ENCODE measurements around the gene OR6J1. TPM values are rescaled to one million over a fixed set of nuclear protein-coding genes. Genes with fewer than 3 reads are reported as not detected.

OR6J1 gene
- polyA plus RNA-seq, 10 donors, result 0.07 to 0.22 (median 0.10) TPM

GRCh38 chr14:22606380-22606779, 37.8 kb downstream of the OR6J1 start:
- DNase-seq, result no peak

DNA sequence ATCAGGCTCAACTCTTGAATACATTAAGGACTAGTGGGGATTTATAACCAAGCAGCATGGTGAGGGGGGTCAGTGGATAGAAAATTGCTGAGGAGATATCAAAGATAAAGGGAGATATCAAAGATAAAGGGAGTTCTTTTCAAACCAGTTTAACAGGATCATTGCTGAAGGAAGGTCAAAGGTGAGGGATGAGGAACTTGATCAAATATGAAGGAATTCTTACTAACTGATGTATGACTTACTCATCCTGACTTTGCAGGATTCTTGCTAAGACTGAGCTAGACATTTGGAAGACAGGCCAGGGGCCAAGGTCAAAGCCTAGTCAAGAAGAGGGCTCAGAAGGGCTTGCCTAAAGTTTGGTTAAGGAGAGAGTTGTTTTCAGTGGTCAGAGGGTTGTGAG, 41.3 kb downstream of the OR6J1 start:
- no peak for DNase-seq

DNA sequence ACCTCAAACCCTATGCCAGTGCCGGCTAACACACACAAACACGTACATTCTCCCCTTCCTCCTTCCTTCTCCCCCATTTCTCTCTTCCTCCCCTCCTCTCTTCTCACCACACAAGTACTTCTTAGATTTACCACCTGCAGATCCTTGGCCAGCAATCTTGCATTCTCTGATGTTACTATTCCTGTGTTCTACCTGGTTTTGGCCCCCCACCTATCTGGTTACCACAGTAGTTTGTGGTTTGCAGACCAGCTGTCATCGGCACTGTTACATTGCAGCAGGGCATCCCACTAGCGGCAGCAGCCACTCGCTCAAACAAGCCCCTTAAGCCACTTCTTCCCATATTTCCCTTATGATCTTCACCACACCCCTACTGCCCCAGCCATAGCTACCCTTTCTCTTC, 42.2 kb downstream of the OR6J1 start:
- no peak for DNase-seq

- no peak for DNase-seq
Measured at GRCh38 chr14:22601456-22601855, 42.7 kb downstream of the OR6J1 start.

- no peak for DNase-seq
Measured at GRCh38 chr14:22600027-22600426, 44.1 kb downstream of the OR6J1 start.

- no peak for DNase-seq
Measured at GRCh38 chr14:22599349-22599748, 44.8 kb downstream of the OR6J1 start.

DNA sequence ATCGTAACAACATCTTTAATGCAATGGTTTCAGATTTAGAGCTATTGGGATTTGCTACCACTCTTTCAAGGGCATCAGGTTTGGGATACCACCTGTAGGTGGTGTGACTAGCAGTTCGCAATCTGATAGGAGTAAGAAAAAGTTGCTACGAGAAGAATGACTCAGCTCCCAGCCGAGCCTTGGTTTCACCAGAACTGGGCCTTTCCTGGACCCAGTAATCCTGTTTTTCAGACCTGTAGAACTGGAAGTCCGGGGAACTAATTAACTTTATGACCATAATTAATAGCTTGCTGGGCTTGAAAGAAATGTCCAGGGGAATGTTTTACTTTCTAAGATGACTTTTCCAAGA, 45.3 kb downstream of the OR6J1 start:
- DNase-seq, result peak in 1 of 3 donors; percentile 19

DNA sequence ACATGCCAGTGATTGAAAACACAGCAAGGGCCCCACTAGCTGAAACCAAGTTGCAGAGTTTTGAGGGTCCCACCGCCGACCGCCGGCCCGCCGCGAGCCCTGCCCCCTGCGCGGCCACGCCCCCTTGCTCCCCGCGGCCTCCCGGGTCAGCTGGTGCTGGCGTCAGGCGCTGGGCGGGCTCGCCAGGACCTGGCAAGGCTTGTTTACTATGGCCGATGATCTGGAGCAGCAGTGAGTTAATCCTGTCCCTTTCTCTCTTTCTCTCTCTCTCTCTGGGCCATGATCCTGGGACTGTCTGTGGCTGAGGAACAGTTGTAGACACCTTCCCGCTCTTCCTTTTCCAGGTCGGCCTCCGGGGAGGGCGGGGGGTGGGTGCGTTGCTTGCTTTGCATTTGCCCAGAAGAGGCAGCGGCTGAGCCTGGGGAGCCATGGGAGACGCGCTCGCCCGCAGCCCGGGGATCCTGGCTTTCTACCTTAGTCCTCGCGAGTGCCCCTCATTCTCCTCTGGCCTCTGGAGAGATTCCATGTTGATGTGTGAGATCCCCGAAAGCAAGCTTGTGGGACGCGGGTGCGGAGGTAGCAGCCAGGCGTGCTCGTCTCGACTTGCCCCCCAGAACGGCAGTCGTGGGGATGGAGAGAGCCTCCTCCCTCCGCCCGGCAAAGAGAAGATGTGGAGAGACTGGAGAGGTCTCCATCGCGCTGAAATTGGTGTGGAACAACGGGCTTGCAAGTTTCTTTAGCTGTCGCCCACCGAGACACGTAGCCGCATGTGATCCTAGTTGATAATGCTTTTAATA, 45.9 kb downstream of the OR6J1 start, which contains the start of gene ABHD4:
TSS of gene ABHD4 (plus strand) at position 202 of the 797 bp plus-strand sequence. CDS start at position 209, 7 bp downstream.
- DNase-seq, result peak; percentile 74 to 95 (median 88)

GRCh38 chr14:22597771-22598098, 46.4 kb downstream of the OR6J1 start:
- DNase-seq, result no peak

DNA sequence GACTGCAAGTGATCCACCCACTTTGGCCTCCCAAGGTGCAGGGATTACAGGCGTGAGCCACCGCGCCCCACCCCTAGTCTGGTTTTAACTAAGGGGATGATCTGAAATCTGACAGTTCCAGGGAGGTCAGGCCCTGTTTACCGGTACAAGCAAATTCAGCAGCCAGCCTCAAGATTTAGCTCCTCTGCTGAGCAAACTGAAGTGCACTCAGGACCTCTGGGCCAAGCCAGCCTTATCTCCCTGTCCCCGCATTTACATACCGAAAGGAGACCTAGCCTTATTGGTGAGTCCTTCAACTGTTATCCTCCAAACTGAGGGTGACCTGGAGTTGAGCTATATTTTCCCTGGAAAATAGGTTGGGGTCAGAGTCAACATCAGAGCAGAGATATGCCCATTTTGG, 46.9 kb downstream of the OR6J1 start:
- no peak for DNase-seq

DNA sequence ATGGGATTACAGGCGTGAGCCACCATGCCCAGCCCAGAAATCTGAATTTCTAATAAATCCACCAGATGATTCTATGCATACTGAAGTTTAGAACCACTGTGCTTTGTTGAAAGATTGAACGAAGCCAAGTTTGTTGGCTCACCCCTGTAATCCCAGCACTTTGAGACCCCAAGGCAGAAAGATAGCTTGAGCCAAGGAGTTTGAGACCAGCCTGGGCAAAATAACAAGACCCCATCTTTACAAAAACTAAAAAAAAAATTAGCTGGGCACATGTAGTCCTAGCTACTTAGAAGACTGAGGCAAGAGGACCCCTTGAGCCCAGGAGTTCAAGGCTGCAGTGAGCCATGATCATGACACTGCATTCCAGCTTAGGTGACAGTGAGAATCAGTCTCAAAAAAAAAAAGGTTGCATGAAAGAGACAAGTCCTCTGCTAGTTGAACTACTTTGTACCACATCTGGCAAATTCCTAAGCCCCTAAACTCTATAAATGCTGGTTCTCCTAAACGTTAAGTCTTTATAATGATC, 47.7 kb downstream of the OR6J1 start:
- no peak for DNase-seq

- DNase-seq, result no peak
Measured at GRCh38 chr14:22594156-22594716, 49.9 kb downstream of the OR6J1 start.

GRCh38 chr14:22593601-22594000, 50.6 kb downstream of the OR6J1 start:
- no peak for DNase-seq

- no peak for DNase-seq
Measured at GRCh38 chr14:22593189-22593588, 51.0 kb downstream of the OR6J1 start.

GRCh38 chr14:22589096-22589839, 54.9 kb downstream of the OR6J1 start, which contains the start of gene DAD1:
Gene DAD1 (minus strand): TSS chr14:22589224. CDS start chr14:22589157, 67 bp downstream.
- DNase-seq, result peak; percentile 100

GRCh38 chr14:22588526-22589095, 55.5 kb downstream of the OR6J1 start:
- DNase-seq, result no peak

DNA sequence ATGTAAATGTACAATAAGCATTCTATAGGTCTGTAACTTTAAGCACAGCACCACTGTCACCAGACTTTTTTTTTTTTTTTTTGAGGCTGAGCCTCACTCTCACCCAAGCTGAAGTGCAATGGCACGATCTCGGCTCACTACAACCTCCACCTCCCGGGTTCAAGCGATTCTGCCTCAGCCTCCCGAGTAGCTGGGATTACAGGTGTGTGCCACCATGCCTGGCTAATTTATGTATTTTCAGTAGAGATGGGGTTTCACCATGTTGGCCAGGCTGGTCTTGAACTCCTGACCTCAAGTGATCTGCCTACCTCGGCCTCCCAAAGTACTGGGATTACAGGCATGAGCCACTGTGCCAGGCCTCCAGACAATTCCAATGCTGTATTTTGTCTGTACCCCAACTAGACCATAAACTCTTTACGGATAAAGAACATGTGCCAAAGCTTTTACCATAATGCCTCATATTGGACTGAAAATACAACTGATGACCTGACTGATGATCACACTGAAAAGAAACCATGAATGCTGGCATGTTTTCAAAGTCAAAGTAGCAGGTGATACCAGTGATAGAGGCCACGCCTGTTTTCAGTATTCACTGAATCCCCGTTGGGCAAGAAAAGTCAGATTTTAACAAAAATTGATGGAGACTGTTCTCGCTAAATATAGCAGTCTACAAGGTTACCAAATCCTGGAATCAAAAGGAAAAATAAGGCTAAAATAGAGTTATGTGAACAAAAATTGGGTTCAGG, 56.3 kb downstream of the OR6J1 start:
- DNase-seq, result peak in 1 of 3 donors; percentile 20

DNA sequence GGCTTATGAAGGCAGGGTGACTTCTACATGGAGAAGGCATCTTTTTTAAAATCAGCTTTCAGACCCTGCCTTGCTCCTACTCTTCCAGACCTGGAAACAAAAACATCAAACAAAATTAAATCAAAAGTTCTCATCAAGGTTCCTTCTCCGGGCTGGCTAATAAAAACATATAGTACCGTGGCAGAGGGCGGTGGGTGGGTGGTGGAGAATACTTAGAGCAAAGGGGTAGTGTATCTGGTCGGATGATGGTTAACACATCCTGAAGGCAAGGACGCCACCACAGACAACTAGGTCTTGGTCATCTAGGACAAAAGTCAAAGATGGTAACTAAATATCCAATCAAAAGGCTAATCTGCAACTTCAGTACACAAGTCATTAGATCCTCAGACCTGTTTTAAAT, 56.9 kb downstream of the OR6J1 start:
- no peak for DNase-seq

DNA sequence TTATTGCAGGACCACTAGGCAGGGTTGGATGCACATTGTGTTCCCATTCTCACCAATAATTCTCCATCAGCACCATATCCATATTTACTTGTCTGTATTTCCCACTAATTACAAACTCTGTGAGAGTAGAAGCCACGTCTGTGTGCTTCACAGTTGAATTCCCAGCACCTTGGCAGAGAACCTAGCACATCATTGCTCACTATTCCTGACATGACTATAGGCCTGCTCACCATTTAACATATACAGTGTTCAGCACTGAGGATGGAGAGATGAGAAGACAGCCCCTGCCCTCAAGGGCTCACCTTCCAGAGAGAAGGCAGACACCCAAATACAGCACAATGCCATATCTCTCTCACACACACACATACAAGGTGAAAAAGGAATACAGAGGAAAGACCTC, 60.2 kb downstream of the OR6J1 start:
- no peak for DNase-seq

All from muscle of back (tissue), 11 donors.